GM18867 (cell line): ENCODE results near the gene RBM41.

Source experiments
- ATAC-seq: cut with Tn5 transposase; IDR thresholded peaks from one replicate; pipeline ENCODE4 v1.9.1; 2021; ENCODE audit warnings: mild to moderate bottlenecking, moderate library complexity; ENCODE audit not compliant: unreplicated experiment

RBM41 gene

DNA sequence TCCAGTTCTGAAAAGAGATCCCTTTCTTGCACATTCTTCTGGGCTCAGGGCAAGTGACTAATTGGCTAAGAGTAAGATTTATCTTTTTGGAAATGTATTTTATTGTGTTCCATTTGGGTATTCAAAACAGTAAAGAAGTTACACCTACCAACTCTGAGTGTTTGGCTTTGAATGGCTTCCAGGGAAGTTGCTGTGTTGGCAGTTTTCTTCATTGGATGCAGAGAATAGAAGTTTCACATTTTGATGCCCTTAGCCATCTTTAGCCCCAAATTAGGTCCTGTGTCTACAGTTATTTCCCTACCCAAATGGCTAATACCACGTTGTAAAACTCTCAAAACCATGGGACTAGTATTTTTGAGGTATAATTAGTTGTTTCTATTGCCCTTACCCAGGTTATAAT lies 88.9 kb downstream of the RBM41 start:
- no peak for ATAC-seq

GRCh38 chrX:107025545-107025944 lies 93.1 kb downstream of the RBM41 start:
- no peak for ATAC-seq

GRCh38 chrX:107014936-107015335 lies 103.7 kb downstream of the RBM41 start:
- no peak for ATAC-seq
